MM.1S (cell line): ENCODE data around the gene MAGOH.

ENCODE experiments used
- EZH2 ChIP-seq: fragments of 300-600 bp; sonication (generic); optimal IDR thresholded peaks from 2 replicates; pipeline ENCODE3; 2017; ENCODE audit warnings: low read depth, mild to moderate bottlenecking, antibody characterized with exemption, low read length, mixed read lengths
- EZH2phosphoT487 ChIP-seq: fragments of 300-600 bp; sonication (generic); IDR thresholded peaks from 2 replicates; pipeline ENCODE4 v1.6.1; 2018; ENCODE audit warnings: antibody characterized with exemption, low read length
- TF ChIP-seq, protein P1 (sequence below): fragments of 300-600 bp; sonication (generic); IDR thresholded peaks from 2 replicates; pipeline ENCODE4 v1.5.1; 2016; ENCODE audit warnings: antibody characterized with exemption, low read length, mixed read lengths

- TF ChIP-seq, protein P1, sequence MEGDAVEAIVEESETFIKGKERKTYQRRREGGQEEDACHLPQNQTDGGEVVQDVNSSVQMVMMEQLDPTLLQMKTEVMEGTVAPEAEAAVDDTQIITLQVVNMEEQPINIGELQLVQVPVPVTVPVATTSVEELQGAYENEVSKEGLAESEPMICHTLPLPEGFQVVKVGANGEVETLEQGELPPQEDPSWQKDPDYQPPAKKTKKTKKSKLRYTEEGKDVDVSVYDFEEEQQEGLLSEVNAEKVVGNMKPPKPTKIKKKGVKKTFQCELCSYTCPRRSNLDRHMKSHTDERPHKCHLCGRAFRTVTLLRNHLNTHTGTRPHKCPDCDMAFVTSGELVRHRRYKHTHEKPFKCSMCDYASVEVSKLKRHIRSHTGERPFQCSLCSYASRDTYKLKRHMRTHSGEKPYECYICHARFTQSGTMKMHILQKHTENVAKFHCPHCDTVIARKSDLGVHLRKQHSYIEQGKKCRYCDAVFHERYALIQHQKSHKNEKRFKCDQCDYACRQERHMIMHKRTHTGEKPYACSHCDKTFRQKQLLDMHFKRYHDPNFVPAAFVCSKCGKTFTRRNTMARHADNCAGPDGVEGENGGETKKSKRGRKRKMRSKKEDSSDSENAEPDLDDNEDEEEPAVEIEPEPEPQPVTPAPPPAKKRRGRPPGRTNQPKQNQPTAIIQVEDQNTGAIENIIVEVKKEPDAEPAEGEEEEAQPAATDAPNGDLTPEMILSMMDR: no peak
- no peak for TF ChIP-seq EZH2
- TF ChIP-seq EZH2phosphoT487: no peak
These were observed 42.2 kb upstream of the MAGOH start for GRCh38 chr1:53280496-53280895.
